Aorta (tissue), 5 donors: Measurements from ENCODE around the gene GALK1. TPM values are rescaled to one million over a fixed set of nuclear protein-coding genes. Genes with fewer than 3 reads are reported as not detected.
A peak's percentile ranks its signal among the peaks of the same experiment; 100 is the strongest.

Experiments
- ATAC-seq: fragments of 200-7000 bp; cut with Tn5 transposase; one replicate; pipeline ENCODE4 v1.9.1; 2022; ENCODE audit warnings: moderate library complexity; ENCODE audit not compliant: low FRiP score
- DNase-seq, 2 donors: peaks; one replicate each; pipeline ENCODE4 v3.0.0-alpha.2; 2020
- H3K27ac ChIP-seq, 2 donors: one replicate each; pipeline ENCODE4 v1.5.1; 2013; ENCODE audit warnings: low read length in 2 of 2, mild to moderate bottlenecking in 2 of 2, moderate library complexity in 2 of 2, control low read depth in 1 of 2, inconsistent platforms in 1 of 2, low read depth in 1 of 2
- H3K27me3 ChIP-seq, 2 donors: one replicate each; pipeline ENCODE4 v1.6.1; 2013; ENCODE audit warnings: control low read depth in 1 of 2, low read length in 1 of 2, mild to moderate bottlenecking in 1 of 2, moderate library complexity in 1 of 2; ENCODE audit not compliant: insufficient read depth in 2 of 2, control insufficient read depth in 1 of 2
- H3K36me3 ChIP-seq, 2 donors: one replicate each; pipeline ENCODE4 v1.6.1; 2013; ENCODE audit warnings: control low read depth in 1 of 2, low read length in 1 of 2, mild to moderate bottlenecking in 1 of 2; ENCODE audit not compliant: insufficient read depth in 2 of 2, control insufficient read depth in 1 of 2
- H3K4me1 ChIP-seq, 2 donors: one replicate each; pipeline ENCODE4 v1.6.1; 2013; ENCODE audit warnings: low read length in 2 of 2, control low read depth in 1 of 2, mild to moderate bottlenecking in 1 of 2, moderate library complexity in 1 of 2; ENCODE audit not compliant: insufficient read depth in 2 of 2, control insufficient read depth in 1 of 2
- H3K4me3 ChIP-seq, 2 donors: one replicate each; pipeline ENCODE4 v1.5.1; 2013; ENCODE audit warnings: low read length in 2 of 2, control low read depth in 1 of 2, mild to moderate bottlenecking in 1 of 2
- H3K9me3 ChIP-seq: one replicate; pipeline ENCODE4 v1.6.1; 2013; ENCODE audit warnings: mild to moderate bottlenecking, low read length; ENCODE audit not compliant: control insufficient read depth
- WGBS, 2 donors: extraction: QIAGEN DNeasy Blood & Tissue Kit; methylation state at CpG; one replicate each; pipeline ENCODE4 v1.1.7; 2013; 5-methylcytosine and 5-hydroxymethylcytosine counted together
- intact Hi-C, 2 donors: fragments of 100-400 bp; cut with DNase I; formaldehyde crosslinking; loops; one replicate each; pipeline versions ENCODE4 v1.14.2 to v1.15.0; 2022
- polyA plus RNA-seq, 2 donors: library from polyadenylated mRNA; stranded (reverse); fragments of 200-250 nt; gene quantifications; one replicate each; pipeline ENCODE4 v1.2.3, GENCODE V29; 2013
- total RNA-seq, 2 donors: library from RNA; stranded (reverse); fragmentation: NEBNext Ultra II Directional; extraction: Animal tissue kit (Norgen Biotek cat#: 25700); gene quantifications; one replicate each; pipeline ENCODE4 v1.2.1, GENCODE V29; 2021
- donor health status: healthy with polysubstance abuse.
- donor health status: Bipolar disorder and iron deficiency.
- donor health status: DM: no; HTN: no; CAD: no.
- donor health status: DM: no; HTN: no; CAD: no.
- donor health status: DM: yes; HTN: yes; CAD: no.

Gene GALK1
- total and polyA plus RNA-seq, 4 donors = 16.8 to 44.8 (median 22.0) TPM

DNA sequence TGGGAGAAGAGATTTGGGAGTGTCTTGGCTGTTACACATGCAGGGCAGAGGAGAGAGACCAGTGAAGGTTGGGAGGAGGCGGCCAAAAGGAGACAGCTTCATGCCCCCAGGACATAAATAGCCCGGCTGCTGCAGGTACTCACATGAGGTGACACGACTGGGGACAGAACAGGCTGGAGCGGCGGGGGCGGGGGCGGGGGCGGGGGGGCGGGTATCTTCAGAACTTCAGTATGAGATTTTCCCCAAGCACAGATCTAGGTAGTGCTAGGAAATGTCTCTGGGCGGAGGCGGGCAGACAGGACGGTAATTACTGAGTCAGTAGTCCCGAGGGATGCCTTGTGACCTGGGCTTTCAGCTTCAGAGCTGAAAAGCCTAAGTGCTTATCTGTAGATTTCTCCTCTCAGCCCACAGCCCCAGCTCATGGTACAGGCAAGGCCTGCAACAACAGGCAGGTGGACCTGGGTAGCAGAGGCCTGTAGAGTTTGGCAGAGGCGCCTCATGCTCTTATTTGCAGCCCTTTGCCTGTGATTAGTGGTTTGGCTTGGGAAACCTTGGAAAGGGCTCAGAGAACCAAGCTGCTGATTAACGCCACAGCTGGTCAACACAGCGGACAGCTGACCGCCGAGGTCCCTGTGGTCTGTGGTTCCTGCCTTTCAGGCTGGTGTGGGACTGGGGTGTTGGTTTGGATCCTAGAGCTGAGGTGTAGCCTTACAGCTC lies 44.1 kb upstream of the GALK1 start:
- ATAC-seq = peak; percentile 71
- no peak overlapping the region for H3K4me3 ChIP-seq
- 59 to 78% methylated on average over 12 to 18 of the region's 18 CpGs for WGBS, 2 donors

DNA sequence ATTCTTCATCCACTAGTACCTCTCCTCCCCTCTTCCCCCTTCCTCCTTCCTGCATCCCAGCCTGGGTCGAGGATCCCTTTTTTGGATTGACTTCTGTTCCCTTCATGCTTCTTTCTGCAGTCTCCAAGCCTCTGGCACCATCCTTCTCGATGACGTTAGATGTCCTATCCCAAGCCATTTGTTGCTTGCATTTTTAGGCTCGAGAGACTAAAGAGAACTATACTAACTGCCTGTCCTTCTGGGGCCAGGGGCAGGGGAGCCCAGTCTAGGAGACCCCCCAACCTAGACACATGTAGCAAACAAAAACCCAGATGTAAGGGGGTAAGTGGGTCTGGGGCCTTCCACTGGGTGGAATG lies 43.5 kb upstream of the GALK1 start:
- Histone ChIP-seq H3K27ac (no peak overlapping the region), H3K4me3 (no peak overlapping the region), H3K9me3 (no peaks in the 10 kb centered on the region), H3K4me1 (no peaks in the 10 kb centered on the region), H3K27me3 (no peaks in the 10 kb centered on the region), H3K36me3 (no peaks in the 10 kb centered on the region)
- intact Hi-C loops = no loop called here
- 52 to 62% methylated on average over 4 of the region's 4 CpGs for WGBS, 2 donors
- ATAC-seq (no peak), DNase-seq (no peak)

More for the DNA sequence above, 44.1 kb upstream of the GALK1 start:
- peak; percentile 72 to 78 for DNase-seq
- no peaks in the 10 kb centered on the region for H3K36me3 ChIP-seq
- no peaks in the 10 kb centered on the region for H3K4me1 ChIP-seq
- H3K9me3 ChIP-seq = no peaks in the 10 kb centered on the region
- intact Hi-C loops = no loop called here
- no peak overlapping the region for H3K27ac ChIP-seq
- H3K27me3 ChIP-seq = no peaks in the 10 kb centered on the region

DNA sequence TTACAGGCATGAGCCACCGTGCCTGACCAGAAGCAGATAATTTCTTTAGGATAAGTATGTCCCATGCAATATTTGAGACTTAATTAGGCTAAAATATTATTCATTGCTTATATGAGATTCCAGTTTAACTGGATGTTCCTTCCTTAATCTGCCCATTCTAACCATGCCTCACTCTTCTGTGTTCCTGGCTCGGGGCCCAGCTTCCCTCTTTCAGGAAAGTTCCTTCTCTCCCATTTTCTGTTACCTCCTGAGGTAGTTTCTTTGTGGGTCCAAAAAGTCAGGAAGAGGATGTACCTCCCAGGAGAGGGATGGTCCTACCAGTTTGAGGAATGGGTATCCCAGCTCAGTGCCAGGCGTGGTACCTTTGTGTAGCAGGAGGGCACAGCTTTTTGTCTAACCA lies 42.9 kb upstream of the GALK1 start:
- H3K27me3 ChIP-seq = no peaks in the 10 kb centered on the region
- H3K36me3 ChIP-seq = no peaks in the 10 kb centered on the region
- H3K27ac ChIP-seq = no peak overlapping the region
- intact Hi-C loops = no loop called here
- H3K4me1 ChIP-seq = no peaks in the 10 kb centered on the region
- DNase-seq (peak in 1 of 2 donors; percentile 41), ATAC-seq (no peak)
- 92% methylated on average over 3 of the region's 3 CpGs for WGBS, 2 donors
- H3K9me3 ChIP-seq = no peaks in the 10 kb centered on the region
- no peak overlapping the region for H3K4me3 ChIP-seq

- Histone ChIP-seq H3K27ac (no peak overlapping the region), H3K4me3 (no peak overlapping the region), H3K4me1 (no peaks in the 10 kb centered on the region), H3K9me3 (no peaks in the 10 kb centered on the region), H3K36me3 (no peaks in the 10 kb centered on the region), H3K27me3 (no peaks in the 10 kb centered on the region)
- 74 to 77% methylated on average over 4 of the region's 4 CpGs for WGBS, 2 donors
- DNase-seq (peak in 1 of 2 donors; percentile 40), ATAC-seq (no peak)
- intact Hi-C loops = no loop called here
These were observed 42.0 kb upstream of the GALK1 start for GRCh38 chr17:75806822-75807500.

- no peak for ATAC-seq
- intact Hi-C loops = no loop called here
- WGBS, 2 donors = 92 to 96% methylated on average over 1 of the region's 1 CpG
These were observed 38.9 kb upstream of the GALK1 start for GRCh38 chr17:75803883-75804282.

GRCh38 chr17:75799402-75799801 lies 34.4 kb upstream of the GALK1 start:
- no peaks in the 10 kb centered on the region for H3K27me3 ChIP-seq
- no peaks in the 10 kb centered on the region for H3K4me1 ChIP-seq
- H3K27ac ChIP-seq = no peak overlapping the region
- ATAC-seq (no peak), DNase-seq (peak in 1 of 2 donors; percentile 38)
- H3K4me3 ChIP-seq = no peak overlapping the region
- no peaks in the 10 kb centered on the region for H3K9me3 ChIP-seq
- intact Hi-C loops = loop anchor here in 1 of 2 donors (10.0 kb wide), 1 partner anchor 45 kb away; the partner anchor contains the start of gene UNC13D
- peaks cover 0 to 6% of the 10 kb centered on the region in 2 donors for H3K36me3 ChIP-seq
- WGBS, 2 donors = 80 to 88% methylated on average over 4 of the region's 4 CpGs

More at GRCh38 chr17:75803883-75804282, 38.9 kb upstream of the GALK1 start:
- Histone ChIP-seq H3K4me3 (no peak overlapping the region), H3K4me1 (no peaks in the 10 kb centered on the region), H3K9me3 (no peaks in the 10 kb centered on the region), H3K27me3 (no peaks in the 10 kb centered on the region), H3K36me3 (peaks cover 0 to 5% of the 10 kb centered on the region in 2 donors), H3K27ac (no peak overlapping the region)
- DNase-seq = no peak

DNA sequence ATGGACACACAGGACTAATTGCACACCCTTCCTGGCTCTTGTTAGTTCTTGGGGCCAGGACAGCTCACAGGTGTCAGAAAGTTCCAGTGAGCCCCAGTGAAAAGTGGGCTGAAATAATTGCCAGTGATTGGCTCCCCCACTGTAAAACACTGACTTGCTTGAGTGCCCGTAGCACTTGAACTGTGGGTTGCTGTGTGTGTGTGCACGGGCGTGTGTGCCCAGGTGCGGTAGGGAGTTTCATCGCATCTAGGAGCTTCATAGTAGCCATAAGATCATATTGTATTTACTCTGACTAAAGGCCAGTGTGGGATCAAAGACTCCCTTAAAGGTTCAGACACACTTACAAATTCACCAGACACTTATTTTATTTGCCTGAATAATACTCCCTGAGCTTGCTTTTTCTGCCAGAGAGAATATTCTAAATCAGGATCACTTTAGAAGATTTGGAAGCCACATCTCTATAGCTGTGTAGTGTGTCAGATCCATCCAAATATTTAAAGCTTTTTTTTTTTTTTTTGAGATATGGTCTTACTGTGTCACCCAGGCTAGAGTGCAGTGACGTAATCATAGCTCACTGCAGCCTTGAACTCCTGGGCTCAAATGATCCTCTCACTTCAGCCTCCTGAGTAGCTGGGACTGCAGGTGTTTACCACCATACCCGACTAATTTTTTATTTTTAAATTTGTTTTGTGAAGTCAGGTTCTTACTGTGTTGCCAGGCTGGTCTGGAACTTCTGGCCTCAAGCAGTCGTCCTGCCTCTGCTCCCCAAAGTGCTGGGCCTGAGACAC lies 31.0 kb upstream of the GALK1 start:
- H3K27ac ChIP-seq = no peak overlapping the region
- no peaks in the 10 kb centered on the region for H3K9me3 ChIP-seq
- H3K27me3 ChIP-seq = no peaks in the 10 kb centered on the region
- DNase-seq (peak in 1 of 2 donors; percentile 12), ATAC-seq (no peak)
- WGBS, 2 donors = 90 to 94% methylated on average over 8 of the region's 8 CpGs
- H3K4me3 ChIP-seq = no peak overlapping the region
- intact Hi-C loops = loop anchor here in 1 of 2 donors (10.0 kb wide), 1 partner anchor 49 kb away; the partner anchor contains the start of gene UNC13D
- H3K4me1 ChIP-seq = no peaks in the 10 kb centered on the region
- H3K36me3 ChIP-seq = peaks cover 0 to 6% of the 10 kb centered on the region in 2 donors

GRCh38 chr17:75793460-75793859 lies 28.5 kb upstream of the GALK1 start:
- H3K36me3 ChIP-seq = peaks cover 0 to 2% of the 10 kb centered on the region in 2 donors
- DNase-seq (no peak), ATAC-seq (no peak)
- intact Hi-C loops = loop anchor here in 1 of 2 donors (10.0 kb wide), 1 partner anchor 51 kb away; the partner anchor contains the start of gene UNC13D
- no peak overlapping the region for H3K27ac ChIP-seq
- H3K9me3 ChIP-seq = no peaks in the 10 kb centered on the region
- no peaks in the 10 kb centered on the region for H3K4me1 ChIP-seq
- WGBS, 2 donors = 71 to 86% methylated on average over 1 of the region's 1 CpG
- no peak overlapping the region for H3K4me3 ChIP-seq
- no peaks in the 10 kb centered on the region for H3K27me3 ChIP-seq
